Measurements from ENCODE around the gene FIBCD1. TPM values are rescaled to one million over a fixed set of nuclear protein-coding genes. Genes with fewer than 3 reads are reported as not detected.

Gene FIBCD1
- total RNA-seq, 1 experiment from 2014 or later = 0.26 TPM

- no peak for DNase-seq (ENCODE audit: low read depth, low spot score)
- in situ Hi-C loops (cut with HindIII; ENCODE audit: low pct_unique_long_range_greater_than_20kb, low sequenced_read_pairs) = no loop called here
Measured at GRCh38 chr9:130868230-130868629, 70.8 kb downstream of the FIBCD1 start.

DNA sequence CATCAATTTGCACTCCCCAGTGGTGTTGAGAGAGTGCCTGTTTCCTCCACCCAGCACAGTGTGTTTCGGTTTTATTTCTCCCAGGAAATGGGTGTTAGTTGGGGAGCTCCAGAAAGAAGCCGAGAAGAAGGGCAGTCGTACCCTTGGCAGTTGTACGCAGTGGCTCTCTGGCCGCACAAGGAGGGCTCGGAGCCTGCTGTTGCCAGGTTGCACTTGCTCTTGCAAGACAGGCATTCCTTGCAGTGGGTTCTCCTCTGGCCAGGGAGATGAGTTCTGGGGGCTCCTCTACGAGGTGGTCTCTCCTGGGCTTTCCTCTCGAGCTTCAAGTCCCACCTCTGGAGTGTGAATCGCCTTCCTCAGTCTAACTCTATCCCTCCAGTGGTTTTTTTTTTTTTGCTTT lies 71.5 kb downstream of the FIBCD1 start:
- no peak for DNase-seq (ENCODE audit: low read depth, low spot score)
- in situ Hi-C loops (cut with HindIII; ENCODE audit: low pct_unique_long_range_greater_than_20kb, low sequenced_read_pairs) = no loop called here

- in situ Hi-C loops (cut with HindIII; ENCODE audit: low pct_unique_long_range_greater_than_20kb, low sequenced_read_pairs) = no loop called here
- peak; percentile 98 for DNase-seq (ENCODE audit: low read depth, low spot score)
Measured at GRCh38 chr9:130866474-130866965, 72.5 kb downstream of the FIBCD1 start.

- in situ Hi-C loops (cut with HindIII; ENCODE audit: low pct_unique_long_range_greater_than_20kb, low sequenced_read_pairs) = no loop called here
- no peak for DNase-seq (ENCODE audit: low read depth, low spot score)
Measured at GRCh38 chr9:130865921-130866320, 73.1 kb downstream of the FIBCD1 start.

- DNase-seq (ENCODE audit: low read depth, low spot score) = no peak
- in situ Hi-C loops (cut with HindIII; ENCODE audit: low pct_unique_long_range_greater_than_20kb, low sequenced_read_pairs) = no loop called here
Measured at GRCh38 chr9:130864541-130864940, 74.5 kb downstream of the FIBCD1 start.

DNA sequence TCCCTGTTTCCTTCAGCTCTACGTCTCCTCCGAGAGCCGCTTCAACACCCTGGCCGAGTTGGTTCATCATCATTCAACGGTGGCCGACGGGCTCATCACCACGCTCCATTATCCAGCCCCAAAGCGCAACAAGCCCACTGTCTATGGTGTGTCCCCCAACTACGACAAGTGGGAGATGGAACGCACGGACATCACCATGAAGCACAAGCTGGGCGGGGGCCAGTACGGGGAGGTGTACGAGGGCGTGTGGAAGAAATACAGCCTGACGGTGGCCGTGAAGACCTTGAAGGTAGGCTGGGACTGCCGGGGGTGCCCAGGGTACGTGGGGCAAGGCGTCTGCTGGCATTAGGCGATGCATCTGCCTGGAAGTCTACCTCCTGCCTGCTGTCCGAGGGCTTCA lies 76.3 kb downstream of the FIBCD1 start:
- in situ Hi-C loops (cut with HindIII; ENCODE audit: low pct_unique_long_range_greater_than_20kb, low sequenced_read_pairs) = no loop called here
- DNase-seq (ENCODE audit: low read depth, low spot score) = no peak

DNA sequence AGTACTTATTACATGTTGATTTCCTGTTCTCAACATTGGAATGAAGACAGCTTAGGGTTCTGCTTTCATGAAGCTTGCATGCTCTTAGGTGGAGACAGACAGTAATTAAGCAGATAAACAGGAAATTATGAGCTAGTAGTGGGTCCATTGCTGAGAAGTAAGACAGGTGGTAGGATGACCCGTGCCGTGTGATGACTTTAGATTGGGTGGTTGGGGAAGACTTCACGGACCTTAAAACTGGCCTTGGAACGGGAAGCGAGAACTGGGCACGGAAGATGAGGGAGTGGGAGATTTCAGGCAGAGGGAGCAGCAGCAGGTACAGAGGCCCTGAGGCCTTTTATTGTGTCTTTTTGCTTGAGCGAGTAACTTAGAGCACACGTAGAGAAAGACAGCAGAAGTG lies 76.8 kb downstream of the FIBCD1 start:
- no peak for DNase-seq (ENCODE audit: low read depth, low spot score)
- in situ Hi-C loops (cut with HindIII; ENCODE audit: low pct_unique_long_range_greater_than_20kb, low sequenced_read_pairs) = no loop called here

DNA sequence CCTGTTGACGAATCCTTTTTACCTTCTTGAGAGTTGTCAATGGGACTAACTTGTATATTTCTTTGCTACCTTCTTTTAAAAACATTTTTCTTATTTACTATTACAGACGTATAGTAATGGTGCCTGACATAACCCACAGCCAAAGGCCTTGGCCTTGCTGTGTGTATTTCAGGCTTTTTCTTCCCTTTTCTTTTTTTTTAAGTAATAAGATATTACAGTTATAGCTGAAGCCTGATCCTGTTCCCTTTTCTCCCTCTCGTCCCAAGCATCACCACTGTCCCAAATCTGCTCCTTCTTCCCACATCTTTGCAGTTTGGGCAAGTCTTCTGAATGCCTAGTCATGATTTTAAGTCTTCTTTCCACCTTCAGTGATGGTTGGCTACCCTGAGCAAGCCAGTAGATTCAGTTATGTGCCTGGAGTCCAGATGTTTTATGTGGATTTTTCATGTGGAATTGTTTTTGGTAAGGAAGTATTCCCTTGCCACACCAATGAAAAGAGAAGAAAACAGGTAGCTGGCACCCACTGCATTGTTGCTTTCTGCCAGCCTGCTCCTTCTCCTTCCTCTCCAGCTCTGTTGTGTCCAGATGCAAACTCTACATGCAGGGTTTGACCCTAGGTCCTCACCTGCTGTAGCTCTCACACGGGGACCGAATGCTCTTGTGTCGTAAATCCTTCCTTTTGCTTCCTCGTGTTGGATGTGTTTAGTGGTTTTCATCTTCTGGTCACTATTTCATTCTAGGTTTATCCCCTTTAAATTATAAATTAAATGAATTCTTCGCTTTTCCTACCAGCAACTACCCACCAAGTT lies 77.5 kb downstream of the FIBCD1 start:
- in situ Hi-C loops (cut with HindIII; ENCODE audit: low pct_unique_long_range_greater_than_20kb, low sequenced_read_pairs) = no loop called here
- DNase-seq (ENCODE audit: low read depth, low spot score) = no peak

- peak; percentile 85 for DNase-seq (ENCODE audit: low read depth, low spot score)
- in situ Hi-C loops (cut with HindIII; ENCODE audit: low pct_unique_long_range_greater_than_20kb, low sequenced_read_pairs) = no loop called here
Measured at GRCh38 chr9:130860458-130861316, 78.4 kb downstream of the FIBCD1 start.

DNA sequence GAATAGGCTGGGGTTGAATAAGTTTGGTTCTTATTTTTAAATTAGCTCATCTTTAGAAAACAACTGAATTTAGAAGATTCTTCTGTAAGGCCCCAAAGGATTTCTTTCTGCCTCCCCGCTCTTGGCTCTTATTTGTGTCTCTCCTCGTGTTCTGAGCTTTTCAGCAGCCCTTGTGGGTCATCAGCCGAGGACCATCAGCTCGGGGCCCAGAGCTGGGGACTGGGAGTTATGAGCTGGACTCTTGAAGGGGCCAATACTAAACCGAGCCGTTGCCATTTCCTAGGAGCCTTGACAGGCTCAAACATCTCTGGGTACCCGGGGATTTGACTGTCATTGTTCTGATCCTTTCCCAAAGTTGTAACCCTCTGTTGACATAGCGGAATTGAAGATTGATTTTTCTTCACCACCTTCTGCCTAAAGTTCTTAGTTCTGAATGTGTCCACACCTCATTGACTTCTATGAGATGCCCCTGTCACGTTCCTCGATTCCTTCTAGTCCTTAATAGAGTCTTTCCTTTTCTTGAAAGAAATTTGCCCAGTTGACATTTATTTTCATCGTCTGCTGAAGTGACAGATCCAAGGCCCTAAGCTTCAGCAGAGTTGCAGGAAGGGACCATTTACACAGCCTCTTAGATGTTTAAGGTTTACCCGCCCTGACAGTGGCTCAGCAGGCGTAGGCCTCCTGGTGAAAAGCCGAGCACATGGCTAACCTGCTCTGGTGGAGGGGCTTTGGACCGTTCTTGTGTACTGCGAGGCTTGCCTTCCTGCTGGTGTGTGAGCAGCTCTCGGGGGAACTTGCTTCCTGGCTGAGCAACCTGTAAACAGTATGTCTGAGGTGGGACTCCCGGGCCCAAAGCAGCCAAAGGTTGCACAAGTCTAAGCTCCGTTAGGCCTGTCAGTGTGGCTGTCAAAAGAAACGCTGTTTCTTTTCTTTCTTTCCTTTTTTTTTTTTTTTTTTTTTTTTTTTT lies 80.0 kb downstream of the FIBCD1 start:
- DNase-seq (ENCODE audit: low read depth, low spot score) = no peak
- in situ Hi-C loops (cut with HindIII; ENCODE audit: low pct_unique_long_range_greater_than_20kb, low sequenced_read_pairs) = no loop called here

DNA sequence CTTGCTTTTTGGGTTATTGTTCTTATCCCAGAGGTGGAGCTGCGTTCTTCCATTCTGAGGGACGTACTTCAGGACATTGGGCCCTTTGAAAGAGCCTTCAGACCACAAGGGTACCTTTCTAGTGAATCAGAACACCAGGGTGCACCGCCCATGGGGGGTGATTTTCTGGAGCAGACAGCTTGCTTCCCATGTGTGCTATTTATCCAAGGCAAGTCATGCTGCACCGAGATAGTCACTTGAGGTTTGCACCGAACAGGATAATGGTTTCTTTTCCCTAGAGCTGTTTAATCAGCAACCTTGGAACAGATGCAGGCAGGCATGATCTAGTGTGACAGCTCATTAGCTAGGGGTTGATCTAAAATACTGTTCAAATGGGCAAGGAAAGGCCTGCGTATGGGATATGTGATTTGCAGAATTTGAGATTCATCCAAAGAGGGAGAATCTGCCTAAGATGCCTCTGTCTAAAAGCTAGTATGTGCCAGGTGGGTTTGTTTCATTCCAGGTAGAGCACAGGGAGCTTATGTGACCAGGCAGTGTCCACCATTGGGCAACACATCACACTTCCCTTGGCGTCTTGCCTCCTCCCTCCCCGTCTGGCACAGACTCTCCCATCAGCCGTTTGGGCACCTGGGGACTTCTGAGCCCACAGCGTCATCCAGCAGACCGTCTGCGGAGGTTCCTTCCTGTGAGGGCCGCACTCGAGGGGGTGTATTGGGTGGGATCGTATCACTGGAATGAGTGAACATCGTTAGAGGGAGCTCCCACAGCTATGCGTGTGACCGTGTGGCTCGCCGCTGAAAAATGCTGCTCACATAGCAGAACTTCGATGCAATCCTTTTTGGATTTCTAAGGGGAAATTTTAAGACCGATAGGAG lies 80.9 kb downstream of the FIBCD1 start:
- in situ Hi-C loops (cut with HindIII; ENCODE audit: low pct_unique_long_range_greater_than_20kb, low sequenced_read_pairs) = no loop called here
- no peak for DNase-seq (ENCODE audit: low read depth, low spot score)

DNA sequence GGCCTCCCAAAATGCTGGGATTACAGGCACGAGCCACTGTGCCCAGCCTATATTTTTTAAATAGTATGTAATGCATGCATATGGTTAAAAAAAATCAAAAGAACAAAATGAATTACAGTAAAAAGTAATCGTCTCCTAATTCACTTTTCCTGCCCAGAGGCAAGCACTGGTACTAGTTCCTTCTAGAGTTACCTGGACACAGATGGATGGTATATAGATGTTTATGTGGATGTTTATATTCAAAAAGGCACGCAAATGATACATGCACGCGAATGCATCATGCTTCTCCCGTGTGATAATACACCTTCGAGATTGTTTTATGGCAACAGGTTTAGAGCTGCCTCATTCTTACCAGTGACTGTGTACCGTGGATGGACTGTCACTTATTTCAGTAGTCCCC lies 82.6 kb downstream of the FIBCD1 start:
- DNase-seq (ENCODE audit: low read depth, low spot score) = no peak
- in situ Hi-C loops (cut with HindIII; ENCODE audit: low pct_unique_long_range_greater_than_20kb, low sequenced_read_pairs) = no loop called here

GRCh38 chr9:130854835-130855234 lies 84.2 kb downstream of the FIBCD1 start:
- DNase-seq (ENCODE audit: low read depth, low spot score) = no peak
- in situ Hi-C loops (cut with HindIII; ENCODE audit: low pct_unique_long_range_greater_than_20kb, low sequenced_read_pairs) = no loop called here

GRCh38 chr9:130854092-130854491 lies 85.0 kb downstream of the FIBCD1 start:
- DNase-seq (ENCODE audit: low read depth, low spot score) = no peak
- in situ Hi-C loops (cut with HindIII; ENCODE audit: low pct_unique_long_range_greater_than_20kb, low sequenced_read_pairs) = no loop called here

GRCh38 chr9:130852801-130853200 lies 86.2 kb downstream of the FIBCD1 start:
- DNase-seq (ENCODE audit: low read depth, low spot score) = no peak
- in situ Hi-C loops (cut with HindIII; ENCODE audit: low pct_unique_long_range_greater_than_20kb, low sequenced_read_pairs) = no loop called here
